ENCODE measurements around the gene SATB2.

SATB2 gene

GRCh38 chr2:199356412-199356811, 101.3 kb downstream of the SATB2 start:
- no peaks in the 10 kb centered on the region for H3K9me3 ChIP-seq (ENCODE audit: control insufficient read depth, insufficient read depth, low read depth, low read length)
- peaks cover 0 to 4% of the 10 kb centered on the region in 2 experiments for H3K36me3 ChIP-seq (ENCODE audit: control insufficient read depth in 2 of 2, insufficient read depth in 1 of 2, low read length in 2 of 2)
- H3K27ac ChIP-seq (ENCODE audit: extremely low read depth, low read depth, low read length): no peak overlapping the region
- ChIA-PET CTCF (interaction anchor here (1.2 kb wide), 1 partner anchor 21 kb away, joined by 3 read pairs; no protein-coding TSS in a partner anchor), POLR2A (no interaction called here)
- H3K4me1 ChIP-seq (ENCODE audit: control insufficient read depth, insufficient read depth, low read length): no peaks in the 10 kb centered on the region
- no peak overlapping the region for H3K4me3 ChIP-seq (ENCODE audit: low read depth, low read length)
- TF ChIP-seq YY2 (tag by site-specific recombination; IDR thresholded peaks at IDR 0.05): no peak
- TF ChIP-seq ZNF76 (tag by site-specific recombination; IDR thresholded peaks at IDR 0.05; ENCODE audit: borderline replicate concordance, low read depth): no peak
- no peak for TF ChIP-seq ZNF664 (tag by site-specific recombination; IDR thresholded peaks at IDR 0.05)
- no peak for TF ChIP-seq ZBTB10 (tag by site-specific recombination; IDR thresholded peaks at IDR 0.05)
- TF ChIP-seq ZNF335 (tag by site-specific recombination; conservative IDR thresholded peaks at IDR 0.05): no peak
- no peak for TF ChIP-seq ZNF311 (tag by site-specific recombination; IDR thresholded peaks at IDR 0.05; ENCODE audit: borderline replicate concordance)
- no peak for TF ChIP-seq KLF7 (tag by site-specific recombination; IDR thresholded peaks at IDR 0.05; ENCODE audit: borderline replicate concordance)
- TF ChIP-seq, protein P1, sequence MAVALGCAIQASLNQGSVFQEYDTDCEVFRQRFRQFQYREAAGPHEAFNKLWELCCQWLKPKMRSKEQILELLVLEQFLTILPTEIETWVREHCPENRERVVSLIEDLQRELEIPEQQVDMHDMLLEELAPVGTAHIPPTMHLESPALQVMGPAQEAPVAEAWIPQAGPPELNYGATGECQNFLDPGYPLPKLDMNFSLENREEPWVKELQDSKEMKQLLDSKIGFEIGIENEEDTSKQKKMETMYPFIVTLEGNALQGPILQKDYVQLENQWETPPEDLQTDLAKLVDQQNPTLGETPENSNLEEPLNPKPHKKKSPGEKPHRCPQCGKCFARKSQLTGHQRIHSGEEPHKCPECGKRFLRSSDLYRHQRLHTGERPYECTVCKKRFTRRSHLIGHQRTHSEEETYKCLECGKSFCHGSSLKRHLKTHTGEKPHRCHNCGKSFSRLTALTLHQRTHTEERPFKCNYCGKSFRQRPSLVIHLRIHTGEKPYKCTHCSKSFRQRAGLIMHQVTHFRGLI (tag by site-specific recombination; IDR thresholded peaks at IDR 0.05): no peak
- TF ChIP-seq ZNF138 (tag by site-specific recombination; IDR thresholded peaks at IDR 0.05; ENCODE audit: borderline replicate concordance): no peak
- TF ChIP-seq ZNF239 (tag by site-specific recombination; IDR thresholded peaks at IDR 0.05): no peak
- no peak for TF ChIP-seq TSHZ1 (tag by site-specific recombination; IDR thresholded peaks at IDR 0.05; ENCODE audit: borderline replicate concordance)
- TF ChIP-seq ZNF214 (tag by site-specific recombination; IDR thresholded peaks at IDR 0.05; ENCODE audit: borderline replicate concordance): no peak
- no peak for TF ChIP-seq IKZF3 (tag by site-specific recombination; IDR thresholded peaks at IDR 0.05)
- TF ChIP-seq ZNF549 (tag by site-specific recombination; IDR thresholded peaks at IDR 0.05): no peak
- no peak for TF ChIP-seq ZNF704 (tag by site-specific recombination; IDR thresholded peaks at IDR 0.05)
- no peak for TF ChIP-seq ZNF223 (tag by site-specific recombination; IDR thresholded peaks at IDR 0.05)
- TF ChIP-seq, protein P2, sequence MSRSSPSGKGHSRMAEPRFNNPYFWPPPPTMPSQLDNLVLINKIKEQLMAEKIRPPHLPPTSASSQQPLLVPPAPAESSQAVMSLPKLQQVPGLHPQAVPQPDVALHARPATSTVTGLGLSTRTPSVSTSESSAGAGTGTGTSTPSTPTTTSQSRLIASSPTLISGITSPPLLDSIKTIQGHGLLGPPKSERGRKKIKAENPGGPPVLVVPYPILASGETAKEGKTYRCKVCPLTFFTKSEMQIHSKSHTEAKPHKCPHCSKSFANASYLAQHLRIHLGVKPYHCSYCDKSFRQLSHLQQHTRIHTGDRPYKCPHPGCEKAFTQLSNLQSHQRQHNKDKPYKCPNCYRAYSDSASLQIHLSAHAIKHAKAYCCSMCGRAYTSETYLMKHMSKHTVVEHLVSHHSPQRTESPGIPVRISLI (tag by site-specific recombination; IDR thresholded peaks at IDR 0.05): no peak
- no peak for TF ChIP-seq MZF1 (tag by site-specific recombination; IDR thresholded peaks at IDR 0.05; ENCODE audit: borderline replicate concordance)
- TF ChIP-seq ZNF132 (tag by site-specific recombination; IDR thresholded peaks at IDR 0.05; ENCODE audit: borderline replicate concordance): no peak

Measured in HEK293 (cell line).